Renal cortex interstitium (tissue), 11 donors: ENCODE results near the gene TNFRSF13B. TPM values are rescaled to one million over a fixed set of nuclear protein-coding genes. Genes with fewer than 3 reads are reported as not detected.
A peak's percentile ranks its signal among the peaks of the same experiment; 100 is the strongest.
"Not testable (repeated sequence)": the region's sequence is repeated elsewhere in the genome, so short reads cannot be mapped to it uniquely, and the experiment has no call there.

Experiments
- DNase-seq, 11 donors: peaks; one replicate each; pipeline ENCODE4 v3.0.0-alpha.2; 2013; ENCODE audit warnings: low read depth in 9 of 11, low spot score in 4 of 11; ENCODE audit errors: extremely low read depth in 1 of 11
- polyA plus RNA-seq, 3 donors: library from polyadenylated mRNA; unstranded; fragments of 120-200 nt; gene quantifications; one replicate each; pipeline ENCODE4 v1.2.1, GENCODE V29; 2013; ENCODE audit not compliant: insufficient read length in 3 of 3

TNFRSF13B gene
- polyA plus RNA-seq, 3 donors = not detected

DNA sequence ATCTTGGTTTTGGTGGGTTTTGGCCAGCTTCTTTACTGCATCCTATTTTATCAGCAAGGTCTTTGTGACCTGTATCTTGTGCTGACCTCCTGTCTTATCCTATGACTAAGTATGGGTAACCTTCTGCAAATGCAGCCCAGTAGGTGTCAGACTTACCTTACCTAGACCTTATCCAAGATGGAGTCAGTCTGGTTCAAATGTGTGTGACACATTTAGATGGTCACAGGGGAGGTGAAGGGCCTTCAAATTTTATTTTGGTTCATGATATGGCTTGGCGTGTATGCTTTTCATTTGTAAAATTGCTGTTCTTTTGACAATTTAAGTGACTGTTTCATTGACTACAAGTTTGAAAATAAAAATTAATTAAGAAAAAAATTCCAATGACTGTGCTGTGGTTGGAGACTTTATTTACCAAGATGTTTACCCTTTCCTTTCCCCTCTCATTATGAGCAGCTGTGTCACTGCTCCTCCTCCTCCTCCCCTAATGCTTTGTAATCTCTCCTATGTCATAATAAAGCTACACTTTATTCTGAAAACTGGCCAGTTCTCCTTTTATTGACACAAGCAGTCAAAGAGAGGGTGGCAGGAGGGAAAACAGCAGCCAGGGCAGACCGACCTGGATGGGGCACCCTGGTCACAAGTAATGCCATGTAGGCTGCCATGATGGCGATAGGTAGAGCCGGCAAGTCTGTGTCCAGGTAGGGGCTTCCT, 49.4 kb downstream of the TNFRSF13B start:
- no peak for DNase-seq

DNA sequence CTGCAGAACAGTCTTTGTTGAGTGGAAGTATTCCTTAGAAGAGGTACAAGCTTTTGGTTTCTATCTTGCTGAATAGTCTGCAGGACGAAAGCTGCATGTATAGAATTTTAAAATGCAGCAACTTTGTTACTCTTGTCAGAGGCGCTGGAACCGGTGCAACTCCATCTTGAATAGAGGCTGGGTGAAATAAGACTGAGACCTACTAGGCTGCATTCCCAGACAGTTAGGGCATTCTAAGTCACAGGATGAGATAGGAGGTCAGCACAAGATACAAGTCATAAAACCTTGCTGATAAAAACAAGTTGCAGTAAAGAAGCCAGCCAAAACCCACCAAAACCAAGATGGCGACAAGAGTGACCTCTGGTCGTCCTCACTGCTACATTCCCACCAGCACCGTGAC, 50.5 kb downstream of the TNFRSF13B start:
- DNase-seq = not testable (repeated sequence)

DNA sequence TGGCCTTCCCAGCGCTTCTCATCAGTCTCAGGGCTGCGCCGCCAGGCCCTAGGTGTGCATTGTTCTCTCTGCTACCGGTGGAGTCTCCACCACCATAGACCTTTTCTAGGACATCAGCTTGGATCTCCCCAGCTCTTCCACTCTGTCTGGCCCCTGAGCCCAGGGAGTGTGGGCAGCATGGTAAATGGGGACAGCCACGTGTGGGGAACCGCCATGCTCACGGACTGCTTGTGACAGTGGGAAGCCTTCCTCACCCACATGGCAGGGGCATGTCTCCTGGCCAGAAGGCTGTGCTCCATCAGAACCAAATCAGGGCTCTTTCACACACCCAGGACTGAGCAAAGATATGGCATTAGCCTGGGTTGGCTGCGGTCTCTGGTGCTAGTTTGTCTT, 51.3 kb downstream of the TNFRSF13B start:
- no peak for DNase-seq

DNA sequence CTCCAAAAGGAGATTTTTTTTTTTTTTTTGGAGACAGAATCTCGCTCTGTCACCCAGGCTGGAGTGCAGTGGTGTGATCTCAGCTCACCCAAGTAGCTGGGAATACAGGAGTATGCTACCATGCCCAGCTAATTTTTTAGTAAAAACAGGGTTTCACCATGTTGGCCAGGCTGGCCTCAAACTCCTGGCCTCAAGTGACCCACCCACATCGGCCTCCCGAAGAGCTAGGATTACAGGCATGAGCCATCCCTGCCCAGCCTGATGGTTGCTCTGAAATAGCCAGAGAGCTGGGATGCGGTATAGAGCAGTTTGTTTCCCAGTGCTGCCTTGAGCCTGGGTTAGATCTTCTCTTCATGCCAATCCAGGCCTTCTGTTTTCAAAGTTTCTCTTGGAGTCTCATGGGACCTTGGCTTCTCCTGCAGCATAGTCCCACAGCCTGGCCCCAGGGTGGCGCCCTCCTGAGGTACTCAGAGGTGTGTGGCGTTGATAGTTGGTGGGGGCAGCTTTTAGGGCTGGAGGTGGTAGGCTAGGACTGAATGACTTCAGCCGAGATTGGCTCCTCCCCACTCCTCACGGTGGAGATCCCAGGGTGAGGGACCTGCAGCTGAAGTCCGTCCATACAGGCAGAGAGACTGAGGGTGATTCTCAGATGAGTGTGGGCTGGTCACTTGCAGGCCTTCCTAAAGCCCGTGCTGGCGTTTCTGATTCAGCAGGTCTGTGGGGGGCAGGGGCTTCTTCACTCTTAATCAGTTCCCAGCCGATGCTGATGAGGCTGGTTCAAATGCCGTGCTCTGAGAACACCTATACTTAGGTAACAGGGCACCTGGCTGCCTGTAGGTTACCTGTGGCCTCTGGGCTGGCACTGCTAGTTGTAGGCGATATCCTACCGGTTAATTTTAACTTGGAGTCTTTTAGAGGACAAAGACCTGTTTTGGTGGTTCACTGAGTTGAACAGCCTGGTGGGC, 52.0 kb downstream of the TNFRSF13B start:
- DNase-seq = no peak

DNA sequence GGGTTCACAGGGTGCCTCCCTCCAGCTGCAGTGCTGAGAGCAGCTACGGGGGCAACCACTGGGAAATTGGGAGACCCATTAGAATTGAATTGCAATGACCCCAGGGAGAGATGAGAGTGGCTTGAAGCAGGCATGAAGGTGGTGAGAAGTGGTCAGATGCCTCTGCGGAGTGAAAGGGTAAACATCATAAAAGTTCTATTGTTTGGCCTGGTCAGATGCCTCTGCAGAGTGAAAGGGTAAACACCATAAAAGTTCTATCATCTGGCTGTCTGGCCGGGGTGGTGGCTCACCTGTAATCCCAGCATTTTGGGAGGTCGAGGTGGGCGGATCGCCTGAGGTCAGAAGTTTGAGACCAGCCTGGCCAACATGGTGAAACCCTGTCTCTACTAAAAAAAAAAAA, 53.5 kb downstream of the TNFRSF13B start:
- DNase-seq = no peak

DNA sequence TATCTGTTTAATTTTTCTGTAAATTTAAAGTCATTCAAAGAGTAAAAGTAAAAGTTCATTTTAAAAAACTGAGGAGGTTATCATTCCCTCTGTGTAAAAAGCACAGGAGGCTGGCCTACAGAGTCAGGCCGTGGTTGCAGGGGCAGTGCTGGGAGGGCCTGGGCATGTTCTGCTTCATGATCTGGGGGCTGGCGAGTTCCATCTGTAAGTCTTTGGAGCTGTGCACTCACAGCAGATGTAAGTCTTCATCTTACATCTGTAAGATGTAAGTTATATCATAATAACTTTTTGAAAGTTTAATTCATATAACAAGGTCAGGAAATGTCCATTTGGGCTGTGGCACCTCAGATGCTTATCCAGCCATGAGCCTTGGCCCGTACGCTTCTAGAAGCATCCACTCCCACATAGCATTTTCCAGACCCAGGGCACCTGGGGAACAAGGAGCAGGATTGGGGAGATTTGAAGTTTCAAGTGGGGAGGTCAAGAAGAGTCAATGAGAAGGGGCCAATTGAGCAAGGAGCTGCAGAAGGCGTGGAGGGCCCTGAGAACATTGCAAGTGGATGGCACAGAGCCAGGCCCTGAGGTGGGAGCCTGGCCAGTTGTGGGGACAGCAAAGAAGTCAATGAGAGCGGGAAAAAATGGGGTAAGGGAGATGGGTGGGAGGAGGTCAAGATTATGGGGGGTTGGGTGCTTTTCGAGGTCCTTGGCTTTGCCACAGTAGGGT, 54.1 kb downstream of the TNFRSF13B start:
- peak in 1 of 11 donors; percentile 17 for DNase-seq

DNA sequence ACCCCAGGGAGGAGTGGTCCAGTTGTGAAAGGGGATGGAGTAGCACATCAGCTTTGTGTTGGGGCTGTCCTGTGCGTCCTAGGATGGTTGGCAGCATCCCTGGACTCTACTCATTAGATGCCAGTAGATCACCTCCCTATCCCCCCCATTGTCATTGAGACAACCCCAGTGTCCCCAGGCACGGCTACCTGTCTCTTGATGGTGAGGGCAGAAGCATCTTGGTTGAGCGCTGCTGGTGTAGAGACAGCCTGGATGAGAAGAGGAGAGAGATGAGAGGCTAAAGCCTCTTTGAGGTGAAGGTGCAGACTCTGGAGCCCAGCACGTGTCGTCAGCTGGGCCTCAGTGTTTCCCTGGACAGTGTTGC, 55.4 kb downstream of the TNFRSF13B start:
- no peak for DNase-seq

DNA sequence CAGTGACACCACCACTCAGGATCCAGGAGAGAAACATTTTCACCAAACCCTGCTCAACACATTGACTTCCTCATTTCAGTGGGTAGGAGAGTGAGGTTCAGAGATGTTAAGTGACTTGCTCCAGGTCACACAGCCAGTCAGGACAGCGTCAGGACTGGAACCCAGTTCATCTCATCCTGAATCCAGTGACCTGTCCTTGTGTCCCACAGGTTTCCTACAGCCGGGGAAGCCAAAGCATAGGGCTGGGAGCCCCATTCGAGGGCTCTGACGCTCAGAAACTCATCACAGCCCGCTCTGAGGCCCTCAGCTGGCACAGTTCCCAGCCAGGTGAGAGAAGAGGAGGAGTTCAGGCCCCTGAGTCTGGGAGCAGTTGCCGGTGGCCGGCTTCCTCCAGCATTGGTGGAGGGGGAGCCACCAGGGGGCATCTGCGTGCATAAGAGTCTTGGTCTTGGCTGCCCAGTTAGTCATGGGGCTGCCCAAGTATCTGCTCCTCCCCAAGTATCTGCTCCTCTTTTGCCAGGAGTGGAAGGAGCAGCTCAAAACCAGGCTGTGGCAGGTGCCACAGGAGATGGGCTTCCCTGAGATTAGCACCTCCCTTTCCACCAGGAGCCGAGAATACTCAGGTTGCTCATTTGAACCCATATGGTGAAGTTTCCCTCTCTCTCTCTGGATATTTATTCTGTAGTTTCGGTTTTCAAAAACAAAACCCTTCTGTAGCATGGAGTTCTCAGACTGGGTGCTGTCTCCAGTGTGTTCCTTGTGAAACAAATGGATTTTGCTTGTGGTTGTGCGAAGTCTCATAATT, 56.0 kb downstream of the TNFRSF13B start:
- peak in 1 of 11 donors; percentile 29 for DNase-seq

DNA sequence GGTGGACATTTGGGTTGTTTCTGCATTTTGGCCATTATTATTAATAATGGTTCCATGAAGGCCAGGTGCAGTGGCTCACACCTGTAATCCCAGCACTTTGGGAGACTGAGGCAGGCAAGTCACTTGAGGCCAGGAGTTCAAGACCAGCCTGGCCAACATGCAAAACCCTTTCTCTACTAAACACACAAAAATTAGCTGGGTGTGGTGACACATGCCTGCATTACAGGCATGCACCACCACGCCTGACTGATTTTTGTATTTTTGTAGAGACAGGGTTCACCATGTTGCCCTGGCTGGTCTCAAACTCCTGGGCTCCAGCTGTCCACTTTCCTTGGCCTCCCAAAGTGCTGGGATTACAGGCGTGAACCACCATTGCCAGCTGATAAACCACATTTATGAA, 58.5 kb downstream of the TNFRSF13B start:
- no peak for DNase-seq

DNA sequence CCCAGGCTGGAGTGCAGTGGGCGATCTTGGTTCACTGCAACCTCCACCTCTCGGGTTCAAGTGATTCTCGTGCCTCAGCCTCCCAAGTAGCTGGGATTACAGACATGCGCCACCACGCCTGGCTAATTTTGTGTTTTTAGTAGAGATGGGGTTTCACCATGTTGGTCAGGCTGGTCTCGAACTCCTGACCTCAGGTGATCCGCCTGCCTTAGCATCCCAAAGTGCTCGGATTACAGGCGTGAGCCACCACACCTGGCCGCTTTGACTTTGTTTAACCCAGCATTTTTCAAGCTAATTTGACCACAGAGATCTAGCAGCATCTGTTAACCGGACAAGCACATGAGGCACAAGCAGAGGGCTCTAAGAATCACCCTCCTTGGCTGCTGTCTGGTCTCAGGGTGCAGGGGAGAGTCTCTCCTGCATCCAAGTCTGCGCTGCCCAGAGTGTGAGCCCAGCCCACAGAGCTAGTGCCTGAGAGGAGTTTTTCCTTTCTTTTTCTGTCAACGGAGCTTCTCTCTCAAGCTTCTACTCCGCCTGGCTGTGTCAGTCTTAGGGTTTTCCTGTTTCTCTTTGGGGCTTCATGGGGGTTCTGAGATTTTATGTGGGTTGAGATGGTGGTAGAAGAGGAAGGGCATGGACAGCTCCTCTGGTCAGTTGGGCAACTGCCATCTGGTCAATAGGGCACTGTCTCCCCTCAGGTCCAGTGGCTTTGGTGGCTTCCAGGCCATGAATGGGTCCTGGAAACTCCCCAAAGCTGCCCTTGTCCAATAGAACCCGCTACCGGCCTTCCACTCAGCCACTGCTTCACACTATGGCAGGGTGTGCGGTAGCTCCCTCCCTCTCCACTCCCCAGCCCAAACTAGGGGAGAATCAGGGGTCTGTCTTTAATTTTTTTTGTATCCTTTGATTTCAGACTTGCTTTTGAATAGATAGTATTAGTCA, 59.6 kb downstream of the TNFRSF13B start:
- no peak for DNase-seq

DNA sequence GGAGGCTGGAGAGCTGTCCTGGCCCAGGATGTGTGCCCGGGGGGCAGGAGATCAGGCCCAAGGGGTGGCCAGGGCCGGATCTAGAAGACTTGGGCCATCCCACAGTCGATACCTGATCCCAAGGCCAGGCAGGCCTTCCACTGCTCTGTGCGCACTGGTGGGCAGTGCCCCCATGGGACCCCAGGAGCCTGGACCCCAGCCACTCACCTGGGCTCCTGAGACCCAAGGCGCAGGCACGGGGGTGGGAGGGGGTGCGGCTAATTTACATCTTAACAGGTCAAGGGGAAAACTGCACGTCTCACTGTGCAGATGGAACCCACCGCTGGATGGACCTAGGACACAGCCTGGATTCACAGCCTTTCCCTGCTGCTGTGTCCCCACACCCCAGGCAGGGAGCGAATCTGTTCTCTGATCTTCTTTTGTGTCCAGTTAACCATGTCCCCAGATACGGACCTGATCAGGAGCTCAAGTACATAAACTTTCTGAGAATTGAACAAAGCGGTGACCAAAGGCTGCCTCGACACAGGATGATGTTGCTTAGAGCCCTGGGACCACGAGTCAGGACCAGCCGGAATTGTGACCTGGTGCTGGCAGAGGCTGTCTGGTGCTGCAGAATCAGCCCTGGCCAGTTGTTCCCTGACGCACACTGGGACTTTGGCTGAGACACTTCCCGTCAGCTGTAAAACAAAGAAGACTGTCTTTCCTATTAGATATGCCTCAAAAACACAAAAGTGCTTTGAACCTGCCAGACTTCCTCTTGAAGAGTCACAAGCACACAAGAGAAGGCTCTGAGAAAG, 60.6 kb downstream of the TNFRSF13B start:
- DNase-seq = peak in 1 of 11 donors; percentile 17

DNA sequence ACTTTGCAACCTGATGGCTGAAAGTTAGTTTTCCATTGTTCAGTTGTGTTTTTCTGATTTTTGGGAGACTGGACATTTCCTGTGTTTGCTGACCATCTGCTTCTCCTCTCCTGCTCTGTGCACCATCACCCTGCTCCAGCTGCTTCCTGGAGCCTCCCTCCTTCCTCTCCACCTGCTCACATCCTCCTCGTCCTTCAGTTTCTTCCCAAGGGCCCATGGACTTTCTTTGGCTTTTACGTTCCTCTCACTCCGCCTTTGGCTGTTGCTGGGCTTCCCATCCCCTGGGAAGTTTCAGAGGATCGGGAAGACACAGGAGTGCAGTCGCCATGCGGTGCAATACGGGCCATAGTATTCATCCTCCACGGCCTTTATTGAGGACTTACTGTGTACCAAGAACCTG, 61.6 kb downstream of the TNFRSF13B start:
- DNase-seq = no peak

DNA sequence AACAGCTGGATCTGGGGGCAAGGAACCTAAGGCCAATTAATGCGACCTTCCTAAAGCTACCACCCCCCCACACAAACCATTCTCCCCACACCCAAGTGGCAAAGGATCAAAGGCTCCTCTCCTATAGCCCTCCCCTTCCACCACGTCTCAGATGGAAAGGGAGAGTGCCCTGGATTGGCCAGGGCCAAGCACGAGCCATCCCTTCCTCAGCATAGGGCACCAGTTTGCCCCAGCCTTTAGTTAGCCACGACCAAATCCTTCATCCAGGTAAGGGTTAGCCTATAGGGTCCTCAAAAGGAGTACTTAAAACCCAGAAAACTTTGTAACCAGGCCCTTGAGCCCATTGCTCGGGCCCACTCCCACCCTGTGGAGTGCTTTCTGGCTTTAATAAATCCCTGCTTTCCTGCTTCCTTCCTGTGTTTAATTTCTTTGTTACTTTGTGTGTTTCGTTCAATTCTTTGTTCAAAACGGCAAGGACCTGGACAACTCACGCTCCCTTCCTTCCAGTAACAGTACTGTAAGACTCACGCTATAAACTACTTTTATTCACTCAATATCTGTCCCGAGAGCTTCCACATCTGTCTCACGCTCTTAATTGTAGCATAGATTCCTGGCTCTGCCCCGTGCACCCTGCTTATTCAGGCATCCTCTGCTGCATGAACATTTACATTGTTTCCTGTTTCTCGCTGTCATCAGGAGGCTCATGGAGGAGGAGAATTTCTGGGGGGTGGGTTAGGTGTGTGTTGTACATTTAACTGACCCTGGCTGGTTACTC, 62.3 kb downstream of the TNFRSF13B start:
- no peak for DNase-seq

DNA sequence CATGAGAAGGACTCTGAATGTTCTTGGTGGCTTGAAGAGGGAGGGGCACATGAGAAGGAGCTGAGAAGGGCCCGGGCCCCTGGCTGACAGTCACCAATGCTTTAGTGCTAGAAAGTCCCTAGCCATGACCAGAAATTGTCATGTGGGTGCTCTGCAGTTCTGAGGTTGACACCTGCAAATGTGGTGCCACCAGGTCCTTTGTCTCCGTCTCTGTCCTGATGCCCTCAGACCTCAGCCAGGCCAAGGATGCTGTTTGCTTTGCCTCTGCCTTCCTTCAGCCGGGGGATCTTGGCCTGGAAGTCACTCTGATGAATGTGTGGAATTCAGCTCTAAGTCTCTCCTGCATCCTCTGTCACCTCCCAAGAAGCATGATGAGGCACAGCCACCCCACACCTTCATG, 63.6 kb downstream of the TNFRSF13B start:
- DNase-seq = no peak

DNA sequence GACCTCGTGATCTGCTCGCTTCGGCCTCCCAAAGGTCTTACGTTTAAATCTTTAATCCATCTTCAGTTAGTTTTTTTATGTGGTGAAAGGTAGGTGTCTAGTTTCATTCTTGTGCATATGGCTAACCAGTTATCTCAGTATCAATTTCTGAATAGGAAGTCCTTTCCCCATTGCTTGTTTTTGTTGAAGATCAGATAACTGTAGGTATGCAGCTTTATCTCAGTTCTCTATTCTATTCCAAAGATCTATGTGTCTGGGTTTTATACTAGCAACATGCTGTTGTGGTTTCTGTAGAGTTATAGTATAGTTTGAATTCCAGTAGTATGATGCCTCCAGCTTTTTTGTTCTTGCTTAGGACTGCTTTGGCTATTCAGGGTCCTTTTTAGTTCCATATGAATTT, 65.2 kb downstream of the TNFRSF13B start:
- no peak for DNase-seq

DNA sequence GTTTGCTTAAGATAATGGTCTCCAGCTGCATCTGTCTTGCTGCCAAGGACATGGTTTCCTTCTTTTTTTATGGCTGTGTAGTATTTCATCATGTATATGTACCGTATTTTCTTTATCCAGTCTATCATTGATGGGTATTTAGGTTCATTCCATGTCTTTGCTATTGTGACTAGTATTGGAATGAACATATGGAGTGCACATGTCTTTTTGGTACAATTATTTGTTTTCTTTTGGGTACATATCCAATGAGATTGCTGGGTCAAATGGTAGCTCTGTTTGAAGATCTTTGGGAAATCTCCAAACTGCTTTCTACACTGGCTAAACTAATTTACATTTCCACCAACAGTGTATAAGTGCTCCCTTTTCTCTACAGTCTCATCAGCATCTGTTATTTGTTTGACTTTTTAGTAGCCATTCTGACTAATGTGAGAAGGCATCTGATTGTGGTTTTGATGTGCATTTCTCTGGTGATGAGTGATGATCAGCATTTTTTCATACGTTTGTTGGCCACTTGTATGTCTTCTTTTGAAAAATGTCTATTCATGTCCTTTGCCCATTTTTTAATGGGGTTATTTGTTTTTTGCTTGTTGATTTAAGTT, 66.2 kb downstream of the TNFRSF13B start:
- no peak for DNase-seq
